Mesendoderm (in vitro differentiated cells): ENCODE data around the gene GABRR2.
A peak's percentile ranks its signal among the peaks of the same experiment; 100 is the strongest.

ENCODE experiments used
- DNase-seq: peaks from one replicate; pipeline ENCODE4 v3.0.0; 2013
- H2AK5ac ChIP-seq: 2 replicates; pipeline ENCODE4 v1.6.1; 2013; ENCODE audit warnings: low read length, inconsistent platforms
- H2BK120ac ChIP-seq: 2 replicates; pipeline ENCODE4 v1.6.1; 2013; ENCODE audit warnings: low read depth, mild to moderate bottlenecking, low read length, moderate library complexity, mixed read lengths
- H2BK15ac ChIP-seq: replicated peaks from 2 replicates; pipeline ENCODE4 v1.6.1; 2013; ENCODE audit warnings: low read depth, mild to moderate bottlenecking, moderate library complexity
- H2BK5ac ChIP-seq: 2 replicates; pipeline ENCODE4 v1.6.1; 2013; ENCODE audit warnings: low read length, inconsistent platforms
- H3K18ac ChIP-seq: 2 replicates; pipeline ENCODE4 v1.6.1; 2013; ENCODE audit warnings: mild to moderate bottlenecking, low read length, mixed read lengths
- H3K23ac ChIP-seq: one replicate; pipeline ENCODE4 v1.6.1; 2013; ENCODE audit warnings: low read length
- H3K27ac ChIP-seq: 2 replicates; pipeline ENCODE4 v1.5.1; 2013; ENCODE audit warnings: low read depth, mild to moderate bottlenecking, inconsistent platforms, low read length, moderate library complexity
- H3K27me3 ChIP-seq: 2 replicates; pipeline ENCODE4 v1.6.1; 2013; ENCODE audit warnings: low read length, control low read depth, mild to moderate bottlenecking, inconsistent platforms; ENCODE audit not compliant: insufficient read depth, poor library complexity
- H3K36me3 ChIP-seq: 2 replicates; pipeline ENCODE4 v1.6.1; 2013; ENCODE audit warnings: low read length, inconsistent platforms; ENCODE audit not compliant: control insufficient read depth, insufficient read depth
- H3K4ac ChIP-seq: one replicate; pipeline ENCODE4 v1.6.1; 2013; ENCODE audit warnings: low read depth, mild to moderate bottlenecking, low read length, moderate library complexity
- H3K4me1 ChIP-seq: 2 replicates; pipeline ENCODE4 v1.6.1; 2013; ENCODE audit warnings: low read depth, low read length, inconsistent platforms; ENCODE audit not compliant: control insufficient read depth
- H3K4me2 ChIP-seq: 2 replicates; pipeline ENCODE4 v1.6.1; 2013; ENCODE audit warnings: low read length
- H3K4me3 ChIP-seq: 2 replicates; pipeline ENCODE4 v1.5.1; 2013; ENCODE audit warnings: mild to moderate bottlenecking, low read length
- H3K56ac ChIP-seq: one replicate; pipeline ENCODE4 v1.6.1; 2013; ENCODE audit warnings: low read length
- H3K79me1 ChIP-seq: 2 replicates; pipeline ENCODE4 v1.6.1; 2013; ENCODE audit warnings: low read length, inconsistent platforms
- H3K79me2 ChIP-seq: 2 replicates; pipeline ENCODE4 v1.6.1; 2013; ENCODE audit warnings: mild to moderate bottlenecking, low read length; ENCODE audit not compliant: control insufficient read depth, insufficient read depth
- H3K9ac ChIP-seq: 2 replicates; pipeline ENCODE4 v1.6.1; 2013; ENCODE audit warnings: low read length, inconsistent platforms
- H4K5ac ChIP-seq: one replicate; pipeline ENCODE4 v1.6.1; 2013; ENCODE audit warnings: low read length
- H4K8ac ChIP-seq: one replicate; pipeline ENCODE4 v1.6.1; 2013; ENCODE audit warnings: low read depth, mild to moderate bottlenecking, control low read depth, low read length, moderate library complexity
- WGBS: extraction: QIAGEN DNeasy Blood & Tissue Kit; methylation state at CpG from one replicate; pipeline ENCODE4 v1.1.7; 2013; ENCODE audit warnings: low lambda C conversion rate, missing lambda C conversion rate; ENCODE audit not compliant: insufficient coverage; ENCODE audit errors: extremely low coverage; 5-methylcytosine and 5-hydroxymethylcytosine counted together

GABRR2 gene

GRCh38 chr6:89321131-89321970, 6.3 kb upstream of the GABRR2 start:
- Histone ChIP-seq H2BK5ac (no peak overlapping the region), H3K9ac (no peak overlapping the region), H3K56ac (no peak overlapping the region), H2BK15ac (no peak overlapping the region), H3K79me2 (no peaks in the 10 kb centered on the region), H3K27ac (no peak overlapping the region), H4K5ac (no peak overlapping the region), H3K18ac (no peak overlapping the region), H2BK120ac (no peak overlapping the region), H3K4me3 (no peak overlapping the region), H3K4me1 (no peaks in the 10 kb centered on the region), H3K23ac (no peak overlapping the region), H2AK5ac (no peak overlapping the region), H3K79me1 (no peaks in the 10 kb centered on the region), H3K4me2 (no peak overlapping the region), H4K8ac (no peak overlapping the region), H3K27me3 (no peaks in the 10 kb centered on the region), H3K4ac (no peak overlapping the region), H3K36me3 (no peaks in the 10 kb centered on the region)
- no peak for DNase-seq
- no CpG with 5 or more reads among the region's 9 CpGs for WGBS

GRCh38 chr6:89320012-89320559, 5.0 kb upstream of the GABRR2 start:
- H2BK120ac ChIP-seq, result no peak overlapping the region
- no peak overlapping the region for H4K8ac ChIP-seq
- no peaks in the 10 kb centered on the region for H3K79me1 ChIP-seq
- no peak overlapping the region for H2BK15ac ChIP-seq
- H3K4ac ChIP-seq, result no peak overlapping the region
- no peak overlapping the region for H3K23ac ChIP-seq
- no CpG with 5 or more reads among the region's 6 CpGs for WGBS
- H2AK5ac ChIP-seq, result no peak overlapping the region
- H4K5ac ChIP-seq, result no peak overlapping the region
- H3K79me2 ChIP-seq, result no peaks in the 10 kb centered on the region
- no peak overlapping the region for H3K18ac ChIP-seq
- no peak overlapping the region for H3K56ac ChIP-seq
- H3K27me3 ChIP-seq, result no peaks in the 10 kb centered on the region
- no peak overlapping the region for H3K4me3 ChIP-seq
- no peak overlapping the region for H2BK5ac ChIP-seq
- no peak overlapping the region for H3K27ac ChIP-seq
- DNase-seq, result no peak
- no peaks in the 10 kb centered on the region for H3K4me1 ChIP-seq
- no peak overlapping the region for H3K9ac ChIP-seq
- no peak overlapping the region for H3K4me2 ChIP-seq
- no peaks in the 10 kb centered on the region for H3K36me3 ChIP-seq

- H3K27ac ChIP-seq, result no peak overlapping the region
- H3K4me2 ChIP-seq, result no peak overlapping the region
- no peaks in the 10 kb centered on the region for H3K36me3 ChIP-seq
- peak; percentile 36 for DNase-seq
- H3K4me1 ChIP-seq, result no peaks in the 10 kb centered on the region
- no peak overlapping the region for H2AK5ac ChIP-seq
- no peak overlapping the region for H2BK15ac ChIP-seq
- H3K27me3 ChIP-seq, result no peaks in the 10 kb centered on the region
- no peak overlapping the region for H3K23ac ChIP-seq
- no peak overlapping the region for H3K9ac ChIP-seq
- no peak overlapping the region for H2BK120ac ChIP-seq
- H3K79me1 ChIP-seq, result no peaks in the 10 kb centered on the region
- no peak overlapping the region for H3K4me3 ChIP-seq
- no peak overlapping the region for H4K5ac ChIP-seq
- no peak overlapping the region for H4K8ac ChIP-seq
- no peak overlapping the region for H3K56ac ChIP-seq
- H2BK5ac ChIP-seq, result no peak overlapping the region
- no peak overlapping the region for H3K18ac ChIP-seq
- H3K4ac ChIP-seq, result no peak overlapping the region
- no peaks in the 10 kb centered on the region for H3K79me2 ChIP-seq
These were observed 2.0 kb upstream of the GABRR2 start for GRCh38 chr6:89317067-89317466.

GRCh38 chr6:89314692-89315091, 407 bp downstream of the GABRR2 start:
- H4K8ac ChIP-seq, result no peak overlapping the region
- no peaks in the 10 kb centered on the region for H3K27me3 ChIP-seq
- no peak overlapping the region for H2BK15ac ChIP-seq
- no peak overlapping the region for H2BK120ac ChIP-seq
- H3K23ac ChIP-seq, result no peak overlapping the region
- no peak overlapping the region for H2BK5ac ChIP-seq
- H3K36me3 ChIP-seq, result no peaks in the 10 kb centered on the region
- H3K9ac ChIP-seq, result no peak overlapping the region
- no peaks in the 10 kb centered on the region for H3K4me1 ChIP-seq
- H3K56ac ChIP-seq, result no peak overlapping the region
- no peaks in the 10 kb centered on the region for H3K79me1 ChIP-seq
- H3K4ac ChIP-seq, result no peak overlapping the region
- no peaks in the 10 kb centered on the region for H3K79me2 ChIP-seq
- DNase-seq, result no peak
- H3K4me3 ChIP-seq, result no peak overlapping the region
- H4K5ac ChIP-seq, result no peak overlapping the region
- H2AK5ac ChIP-seq, result no peak overlapping the region
- H3K4me2 ChIP-seq, result no peak overlapping the region
- no peak overlapping the region for H3K18ac ChIP-seq
- WGBS, result no CpG with 5 or more reads among the region's 7 CpGs
- no peak overlapping the region for H3K27ac ChIP-seq

GRCh38 chr6:89313006-89313405, 2.1 kb downstream of the GABRR2 start:
- WGBS, result no CpG with 5 or more reads among the region's 1 CpG
- Histone ChIP-seq H2AK5ac (no peak overlapping the region), H3K18ac (no peak overlapping the region), H3K4me1 (no peaks in the 10 kb centered on the region), H4K8ac (no peak overlapping the region), H3K79me2 (no peaks in the 10 kb centered on the region), H3K36me3 (no peaks in the 10 kb centered on the region), H3K4me3 (no peak overlapping the region), H2BK120ac (no peak overlapping the region), H2BK15ac (no peak overlapping the region), H3K27me3 (no peaks in the 10 kb centered on the region), H3K23ac (no peak overlapping the region), H3K56ac (no peak overlapping the region), H3K4ac (no peak overlapping the region), H3K79me1 (no peaks in the 10 kb centered on the region), H3K4me2 (no peak overlapping the region), H4K5ac (no peak overlapping the region), H2BK5ac (no peak overlapping the region), H3K9ac (no peak overlapping the region), H3K27ac (no peak overlapping the region)
- no peak for DNase-seq
